Measurements from ENCODE around the gene TMEM266.

TMEM266 gene

GRCh38 chr15:76196269-76197231 lies 136.8 kb downstream of the TMEM266 start:
- Histone ChIP-seq H3K27ac (peak overlapping the region; percentile 51 to 55), H3K4me3 (no peak overlapping the region)
- no peak for DNase-seq (ENCODE audit: low spot score)
- TF ChIP-seq CTCF (IDR thresholded peaks at IDR 0.05) = no peak

GRCh38 chr15:76197703-76198455 lies 138.1 kb downstream of the TMEM266 start:
- no peak for DNase-seq (ENCODE audit: low spot score)
- Histone ChIP-seq H3K4me3 (no peak overlapping the region), H3K27ac (no peak overlapping the region)
- no peak for TF ChIP-seq CTCF (IDR thresholded peaks at IDR 0.05)

GRCh38 chr15:76198456-76199105 lies 138.8 kb downstream of the TMEM266 start:
- Histone ChIP-seq H3K27ac (peak overlapping the region; percentile 59 to 71), H3K4me3 (no peak overlapping the region)
- DNase-seq (ENCODE audit: low spot score) = no peak
- no peak for TF ChIP-seq CTCF (IDR thresholded peaks at IDR 0.05)

GRCh38 chr15:76199106-76200082 lies 139.6 kb downstream of the TMEM266 start:
- H3K27ac ChIP-seq = peak overlapping the region; percentile 59 to 71
- TF ChIP-seq CTCF (IDR thresholded peaks at IDR 0.05) = no peak
- H3K4me3 ChIP-seq = peak overlapping the region; percentile 24
- no peak for DNase-seq (ENCODE audit: low spot score)

GRCh38 chr15:76200083-76200465 lies 140.3 kb downstream of the TMEM266 start:
- H3K4me3 ChIP-seq = no peak overlapping the region
- no peak for TF ChIP-seq CTCF (IDR thresholded peaks at IDR 0.05)
- no peak for DNase-seq (ENCODE audit: low spot score)
- peak overlapping the region in 1 of 2 donors; percentile 71 for H3K27ac ChIP-seq

GRCh38 chr15:76200641-76201105 lies 140.9 kb downstream of the TMEM266 start:
- Histone ChIP-seq H3K4me3 (no peak overlapping the region), H3K27ac (no peak overlapping the region)
- no peak for DNase-seq (ENCODE audit: low spot score)
- TF ChIP-seq CTCF (IDR thresholded peaks at IDR 0.05) = no peak
